ENCODE measurements around the gene LEMD3. TPM values are rescaled to one million over a fixed set of nuclear protein-coding genes. Genes with fewer than 3 reads are reported as not detected.

Gene LEMD3
- polyA plus RNA-seq, 1 donor from 2014 or later = 41.0 TPM

- H4K20me1 ChIP-seq (ENCODE audit: insufficient read depth) = no peaks in the 10 kb centered on the region
- no peak overlapping the region for H3K9ac ChIP-seq (ENCODE audit: low read length)
- H3K27me3 ChIP-seq (ENCODE audit: insufficient read depth, low read depth, low read length) = no peaks in the 10 kb centered on the region
- no peak overlapping the region for H3K27ac ChIP-seq (ENCODE audit: low read length)
- H3K4me3 ChIP-seq (ENCODE audit: low read length) = no peak overlapping the region
- no peaks in the 10 kb centered on the region for H3F3A ChIP-seq (ENCODE audit: insufficient read depth, low read length, poor library complexity, severe bottlenecking)
- no peak overlapping the region for H2AFZ ChIP-seq (ENCODE audit: low read depth, low read length)
- H3K9me2 ChIP-seq (ENCODE audit: insufficient read depth, low read length) = no peaks in the 10 kb centered on the region
- H3K36me3 ChIP-seq (ENCODE audit: insufficient read depth, low read length) = no peaks in the 10 kb centered on the region
- H3K9me3 ChIP-seq (ENCODE audit: low read length) = no peaks in the 10 kb centered on the region
- no peak for TF ChIP-seq POLR2AphosphoS5 (IDR thresholded peaks at IDR 0.05)
- no peak for TF ChIP-seq SMC3 (conservative IDR thresholded peaks at IDR 0.05; ENCODE audit: poor library complexity)
- TF ChIP-seq REST (IDR thresholded peaks at IDR 0.05; ENCODE audit: borderline replicate concordance) = no peak
- no peak overlapping the region for H3K4me2 ChIP-seq (ENCODE audit: low read length)
- no peaks in the 10 kb centered on the region for H3K79me2 ChIP-seq (replicated peaks; ENCODE audit: insufficient read depth, low read length)
These were observed 94.4 kb downstream of the LEMD3 start for GRCh38 chr12:65263777-65264176.

- H3K27ac ChIP-seq (ENCODE audit: low read length) = no peak overlapping the region
- H3K36me3 ChIP-seq (ENCODE audit: insufficient read depth, low read length) = no peaks in the 10 kb centered on the region
- no peak overlapping the region for H3K4me3 ChIP-seq (ENCODE audit: low read length)
- no peaks in the 10 kb centered on the region for H3K9me2 ChIP-seq (ENCODE audit: insufficient read depth, low read length)
- no peaks in the 10 kb centered on the region for H3K9me3 ChIP-seq (ENCODE audit: low read length)
- H3K4me2 ChIP-seq (ENCODE audit: low read length) = no peak overlapping the region
- TF ChIP-seq MXI1 (conservative IDR thresholded peaks at IDR 0.05; ENCODE audit: poor library complexity, severe bottlenecking) = no peak
- TF ChIP-seq EP300 (conservative IDR thresholded peaks at IDR 0.05; ENCODE audit: poor library complexity, severe bottlenecking) = no peak
- no peak for TF ChIP-seq TAF1 (IDR thresholded peaks at IDR 0.05; ENCODE audit: low read depth)
- TF ChIP-seq RAD21 (conservative IDR thresholded peaks at IDR 0.05) = no peak
- TF ChIP-seq POLR2AphosphoS5 (IDR thresholded peaks at IDR 0.05) = no peak
- TF ChIP-seq EZH2 (IDR thresholded peaks at IDR 0.05; ENCODE audit: borderline replicate concordance, insufficient read depth, low read length, poor library complexity, severe bottlenecking) = no peak
- no peak for TF ChIP-seq REST (IDR thresholded peaks at IDR 0.05; ENCODE audit: borderline replicate concordance)
- TF ChIP-seq SMC3 (conservative IDR thresholded peaks at IDR 0.05; ENCODE audit: poor library complexity) = no peak
- no peak for TF ChIP-seq CTCF (IDR thresholded peaks at IDR 0.05; ENCODE audit: poor library complexity, severe bottlenecking)
- no peak overlapping the region for H2AFZ ChIP-seq (ENCODE audit: low read depth, low read length)
- H3F3A ChIP-seq (ENCODE audit: insufficient read depth, low read length, poor library complexity, severe bottlenecking) = no peaks in the 10 kb centered on the region
- no peaks in the 10 kb centered on the region for H3K27me3 ChIP-seq (ENCODE audit: insufficient read depth, low read depth, low read length)
- no peaks in the 10 kb centered on the region for H3K79me2 ChIP-seq (replicated peaks; ENCODE audit: insufficient read depth, low read length)
- H3K9ac ChIP-seq (ENCODE audit: low read length) = no peak overlapping the region
- H4K20me1 ChIP-seq (ENCODE audit: insufficient read depth) = no peaks in the 10 kb centered on the region
These were observed 97.0 kb downstream of the LEMD3 start for GRCh38 chr12:65266408-65266807.
